ENCODE data around the gene EFCAB7.

The EFCAB7 gene

DNA sequence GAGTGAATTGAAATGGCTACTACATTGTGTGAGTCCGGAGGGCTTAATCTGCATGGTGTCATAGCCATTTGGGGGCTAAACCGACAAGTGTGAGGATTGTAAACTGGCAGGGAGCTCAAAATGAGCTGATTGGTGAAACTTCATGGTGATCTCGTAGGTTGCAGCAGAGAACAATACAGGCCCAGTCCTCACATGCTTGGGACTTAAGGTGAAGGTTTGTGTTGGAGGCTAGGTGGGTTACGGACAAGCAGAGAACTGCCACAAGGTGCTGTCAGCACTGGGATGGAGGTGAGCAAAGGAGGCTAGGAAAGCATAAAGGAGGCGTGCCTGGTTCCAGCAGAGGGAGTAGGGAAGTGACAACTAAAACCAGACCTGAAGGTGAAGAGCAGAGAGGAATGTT lies 79.3 kb downstream of the EFCAB7 start:
- TF ChIP-seq, protein P1, sequence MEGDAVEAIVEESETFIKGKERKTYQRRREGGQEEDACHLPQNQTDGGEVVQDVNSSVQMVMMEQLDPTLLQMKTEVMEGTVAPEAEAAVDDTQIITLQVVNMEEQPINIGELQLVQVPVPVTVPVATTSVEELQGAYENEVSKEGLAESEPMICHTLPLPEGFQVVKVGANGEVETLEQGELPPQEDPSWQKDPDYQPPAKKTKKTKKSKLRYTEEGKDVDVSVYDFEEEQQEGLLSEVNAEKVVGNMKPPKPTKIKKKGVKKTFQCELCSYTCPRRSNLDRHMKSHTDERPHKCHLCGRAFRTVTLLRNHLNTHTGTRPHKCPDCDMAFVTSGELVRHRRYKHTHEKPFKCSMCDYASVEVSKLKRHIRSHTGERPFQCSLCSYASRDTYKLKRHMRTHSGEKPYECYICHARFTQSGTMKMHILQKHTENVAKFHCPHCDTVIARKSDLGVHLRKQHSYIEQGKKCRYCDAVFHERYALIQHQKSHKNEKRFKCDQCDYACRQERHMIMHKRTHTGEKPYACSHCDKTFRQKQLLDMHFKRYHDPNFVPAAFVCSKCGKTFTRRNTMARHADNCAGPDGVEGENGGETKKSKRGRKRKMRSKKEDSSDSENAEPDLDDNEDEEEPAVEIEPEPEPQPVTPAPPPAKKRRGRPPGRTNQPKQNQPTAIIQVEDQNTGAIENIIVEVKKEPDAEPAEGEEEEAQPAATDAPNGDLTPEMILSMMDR (conservative IDR thresholded peaks at IDR 0.05), result no peak
- TF ChIP-seq ZFX (IDR thresholded peaks at IDR 0.05), result no peak
- H3K27ac ChIP-seq, result no peak overlapping the region

GRCh38 chr1:63603810-63604209 lies 80.5 kb downstream of the EFCAB7 start:
- no peak overlapping the region for H3K27ac ChIP-seq
- TF ChIP-seq ZFX (IDR thresholded peaks at IDR 0.05), result no peak
- TF ChIP-seq, protein P1 (conservative IDR thresholded peaks at IDR 0.05), result no peak

DNA sequence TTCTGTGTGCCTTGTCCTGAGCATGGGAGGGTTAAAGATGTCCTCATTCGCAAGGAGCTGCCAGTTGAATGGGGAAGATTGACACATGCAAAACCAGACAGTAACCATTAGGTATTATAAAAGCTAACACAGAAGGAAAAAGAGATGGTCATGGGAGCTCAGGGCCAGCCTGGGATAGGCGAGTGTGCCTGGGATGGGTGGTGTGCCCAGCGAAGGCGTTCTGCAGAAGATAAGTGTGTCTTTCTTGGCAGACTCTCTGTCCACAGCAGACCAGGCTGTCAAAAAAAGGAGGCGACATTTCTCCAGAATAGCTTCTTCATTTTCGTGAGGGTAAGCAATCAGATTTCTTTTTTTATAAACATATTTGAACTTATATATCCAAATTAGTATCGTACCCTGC lies 84.0 kb downstream of the EFCAB7 start:
- no peak overlapping the region for H3K27ac ChIP-seq
- TF ChIP-seq, protein P1 (conservative IDR thresholded peaks at IDR 0.05), result no peak
- no peak for TF ChIP-seq ZFX (IDR thresholded peaks at IDR 0.05)

GRCh38 chr1:63611231-63611630 lies 87.9 kb downstream of the EFCAB7 start:
- TF ChIP-seq, protein P1 (conservative IDR thresholded peaks at IDR 0.05), result no peak
- no peak for TF ChIP-seq ZFX (IDR thresholded peaks at IDR 0.05)

DNA sequence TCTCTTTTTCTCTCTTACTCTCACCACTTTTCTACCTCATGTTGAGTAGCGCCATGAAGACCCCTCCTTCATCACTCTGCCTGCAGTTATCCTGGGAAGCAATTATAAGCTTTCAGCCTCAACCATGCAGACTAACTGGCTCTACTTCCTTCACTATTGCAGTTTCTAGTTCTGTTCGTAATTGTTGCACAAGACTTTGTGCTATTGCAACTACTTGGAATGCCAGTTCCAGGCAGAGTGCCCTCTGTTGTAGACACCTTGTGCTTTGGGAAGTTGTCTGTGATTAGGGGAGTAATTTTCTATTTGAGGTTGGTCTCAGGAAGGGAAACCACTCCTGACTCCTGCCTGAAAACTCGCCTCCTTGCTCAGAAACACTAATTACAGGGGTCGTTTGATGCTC lies 89.2 kb downstream of the EFCAB7 start:
- no peak for TF ChIP-seq ZFX (IDR thresholded peaks at IDR 0.05)
- TF ChIP-seq, protein P1 (conservative IDR thresholded peaks at IDR 0.05), result no peak
- no peak overlapping the region for H3K27ac ChIP-seq

More at GRCh38 chr1:63611231-63611630, 87.9 kb downstream of the EFCAB7 start:
- H3K27ac ChIP-seq, result no peak overlapping the region

DNA sequence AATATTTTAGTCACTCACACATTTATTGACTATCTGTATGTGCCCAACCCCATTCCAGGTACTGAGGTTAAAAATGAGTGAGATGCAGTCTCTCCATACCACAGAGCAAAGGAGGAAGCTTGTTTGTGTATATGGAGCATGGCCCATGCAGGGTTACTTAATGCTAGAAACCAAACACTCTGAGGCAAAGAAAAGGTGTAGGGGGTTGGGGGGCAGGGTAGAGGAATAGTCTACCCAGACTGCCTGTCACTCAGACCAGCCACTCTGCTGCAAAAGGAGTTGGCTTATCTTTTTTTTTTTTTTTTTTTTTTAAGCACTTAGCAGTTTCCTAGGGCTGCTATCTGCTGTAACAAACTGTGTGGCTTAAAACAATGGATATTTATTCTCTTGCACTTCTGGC lies 89.6 kb downstream of the EFCAB7 start:
- no peak for TF ChIP-seq ZFX (IDR thresholded peaks at IDR 0.05)
- TF ChIP-seq, protein P1 (conservative IDR thresholded peaks at IDR 0.05), result no peak
- no peak overlapping the region for H3K27ac ChIP-seq

- TF ChIP-seq, protein P1 (conservative IDR thresholded peaks at IDR 0.05), result peak; percentile 81
- TF ChIP-seq ZFX (IDR thresholded peaks at IDR 0.05), result no peak
- no peak overlapping the region for H3K27ac ChIP-seq
Observed at GRCh38 chr1:63615768-63616420, 92.6 kb downstream of the EFCAB7 start.

Measured in C4-2B (cell line).